GM11168 (cell line): ENCODE measurements around the gene WNT16.

Experiments
- in situ Hi-C: fragments of 300-500 bp; cut with MboI; formaldehyde crosslinking; loops from one replicate; pipeline ENCODE4 v1.12.0; 2022; ENCODE audit warnings: low sequenced_read_pairs; ENCODE audit not compliant: unreplicated experiment

Gene WNT16

DNA sequence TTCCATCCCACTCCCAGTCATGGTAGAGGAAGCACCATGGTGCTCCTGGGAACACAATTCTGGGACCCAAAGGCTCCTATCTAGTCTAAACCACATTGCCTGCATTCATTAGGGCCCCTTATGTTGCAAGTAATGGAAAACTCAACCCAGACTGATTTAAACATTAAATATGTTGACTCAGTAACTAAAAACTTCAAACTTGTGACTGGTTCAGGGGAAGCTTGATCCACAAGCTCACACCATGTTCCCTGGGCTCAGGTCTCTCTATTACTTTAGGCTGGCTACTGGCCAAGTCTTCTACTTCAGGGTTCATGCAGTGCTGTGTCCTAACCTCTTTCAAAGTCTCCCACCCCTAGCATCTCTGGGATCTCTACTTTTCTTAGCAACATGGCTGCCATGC lies 13.1 kb downstream of the WNT16 start:
- in situ Hi-C loops: no loop called here

DNA sequence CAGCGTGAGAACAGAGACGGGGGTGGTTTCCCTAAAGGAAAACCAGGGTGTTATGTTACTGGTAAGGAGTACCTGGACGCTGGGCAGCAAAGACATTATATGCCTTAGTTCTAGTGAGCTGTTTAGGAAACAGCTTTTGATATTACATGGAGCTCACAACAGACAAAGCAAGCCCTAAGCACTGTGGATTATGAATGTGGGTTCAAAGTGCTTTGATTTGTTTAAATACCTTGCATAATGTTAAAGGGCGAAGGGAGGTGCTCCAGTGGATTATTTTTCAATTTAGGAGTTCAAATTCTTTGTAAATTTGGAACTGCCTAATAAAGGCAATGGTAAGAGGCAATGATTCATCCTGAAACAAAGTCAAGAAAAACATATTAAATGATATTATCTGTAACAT lies 13.8 kb downstream of the WNT16 start:
- in situ Hi-C loops: no loop called here

DNA sequence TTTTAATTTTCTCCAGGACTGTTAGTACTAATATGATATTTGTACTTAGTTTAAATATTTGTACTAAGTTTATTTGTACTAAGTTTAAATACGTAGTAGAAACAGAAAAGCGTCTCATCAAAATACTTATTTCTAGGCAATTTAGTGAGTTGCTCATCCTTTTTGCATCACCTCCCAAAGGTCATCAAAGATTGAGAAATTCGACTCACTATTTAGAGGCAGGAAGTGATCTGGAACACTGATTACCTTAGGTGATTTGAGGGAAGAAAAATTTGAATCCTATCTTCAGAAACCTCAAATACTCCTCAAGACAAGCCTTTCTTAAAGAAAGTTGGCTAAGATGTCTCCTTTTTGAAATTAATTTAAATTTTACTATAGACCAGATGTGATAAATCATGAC lies 14.5 kb downstream of the WNT16 start:
- in situ Hi-C loops: no loop called here

DNA sequence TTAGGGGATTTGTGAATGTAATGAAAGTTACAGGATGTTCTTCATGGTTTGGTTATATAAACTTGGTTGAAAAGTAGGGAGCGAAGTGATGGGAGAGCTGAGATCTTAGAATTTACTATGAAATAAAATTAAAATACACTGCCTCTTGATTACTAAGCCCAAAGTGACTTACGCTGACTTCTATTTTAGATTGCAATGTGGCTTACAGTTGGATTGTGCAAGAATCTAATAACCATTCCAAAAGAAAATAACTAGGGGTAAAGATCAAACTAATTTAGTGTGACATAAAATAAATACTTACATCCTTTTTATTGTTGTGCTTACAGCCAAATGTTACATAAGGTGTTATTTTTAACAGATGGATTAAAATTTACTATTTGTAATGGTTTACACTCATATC lies 15.3 kb downstream of the WNT16 start:
- in situ Hi-C loops: no loop called here

DNA sequence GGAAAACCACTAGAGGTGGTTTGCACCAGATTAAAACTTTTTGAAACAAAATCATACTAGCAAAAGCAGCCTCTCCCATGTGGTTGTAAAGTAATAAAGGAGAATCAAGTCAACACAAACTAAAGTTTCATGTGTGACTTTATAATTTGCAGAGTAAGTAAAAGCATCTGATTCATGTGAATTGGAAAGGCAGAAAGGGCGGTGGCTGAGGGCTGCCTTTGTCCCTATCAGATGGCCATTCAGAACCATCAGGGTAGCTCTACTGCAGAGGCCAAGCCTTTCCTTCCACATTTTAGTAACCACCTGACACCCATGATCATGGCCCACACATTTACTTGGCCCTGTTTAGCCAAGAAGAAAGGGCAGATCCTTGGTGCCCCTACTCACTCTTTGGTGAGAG lies 15.7 kb downstream of the WNT16 start:
- in situ Hi-C loops: no loop called here

DNA sequence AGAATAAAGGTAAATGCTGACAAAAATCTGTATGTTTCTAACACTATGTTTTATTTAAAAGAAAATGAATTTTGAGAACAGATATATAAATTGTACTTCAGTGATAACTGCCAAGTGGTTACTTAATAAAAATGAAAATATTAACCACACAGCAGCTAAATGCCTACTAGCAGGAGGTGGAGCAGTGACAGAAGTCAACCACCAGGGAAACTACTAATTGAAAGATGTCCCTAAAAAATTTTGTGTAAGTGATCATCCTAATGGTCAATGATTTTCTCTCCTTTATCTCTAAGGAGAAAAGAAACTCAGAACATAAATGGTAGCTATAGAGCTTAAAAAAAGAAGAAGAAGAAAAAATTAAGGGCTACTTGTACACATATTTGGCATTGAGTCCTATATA lies 22.9 kb downstream of the WNT16 start:
- in situ Hi-C loops: loop anchor here (25.0 kb wide), 1 partner anchor 364 kb away; the partner anchor contains the start of gene CPED1

DNA sequence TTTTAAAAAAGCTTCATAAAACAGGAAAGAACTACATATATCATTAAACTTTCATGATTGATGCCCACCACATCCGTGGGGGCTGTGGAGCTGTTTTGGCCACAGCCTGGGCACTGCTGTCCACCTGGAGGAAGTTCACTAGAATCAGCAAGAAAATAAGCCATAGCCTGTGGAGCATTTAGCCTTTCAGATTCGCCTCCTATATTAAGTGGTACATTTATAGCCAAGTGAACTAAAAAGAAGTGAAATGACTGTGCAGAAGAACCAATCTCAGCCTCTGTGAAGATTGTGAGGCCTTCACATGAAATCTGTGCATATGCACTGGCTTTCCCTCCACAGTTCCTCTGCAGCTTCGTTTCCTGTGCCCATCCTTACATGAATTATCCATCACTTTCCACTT lies 23.5 kb downstream of the WNT16 start:
- in situ Hi-C loops: loop anchor here (25.0 kb wide), 1 partner anchor 365 kb away; the partner anchor contains the start of gene CPED1

DNA sequence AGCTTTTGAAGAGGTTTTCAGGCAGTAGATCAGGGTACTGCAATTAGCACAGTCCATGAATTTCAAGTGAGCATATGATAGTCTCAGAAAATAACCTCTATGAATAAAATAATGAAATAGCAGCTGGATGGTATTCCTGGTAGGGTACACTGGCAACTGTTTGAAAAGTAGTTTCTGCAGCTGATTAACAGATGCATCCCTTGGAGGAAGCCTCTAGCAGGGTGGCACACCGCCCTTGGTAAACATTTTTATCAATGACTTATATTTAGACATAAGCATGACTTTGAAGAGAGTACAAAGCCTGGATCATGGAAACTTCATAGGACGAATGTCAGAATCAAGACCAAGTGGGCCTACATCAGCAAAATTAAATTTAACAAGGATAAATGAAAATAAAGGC lies 26.8 kb downstream of the WNT16 start:
- in situ Hi-C loops: loop anchor here (25.0 kb wide), 1 partner anchor 368 kb away; the partner anchor contains the start of gene CPED1

DNA sequence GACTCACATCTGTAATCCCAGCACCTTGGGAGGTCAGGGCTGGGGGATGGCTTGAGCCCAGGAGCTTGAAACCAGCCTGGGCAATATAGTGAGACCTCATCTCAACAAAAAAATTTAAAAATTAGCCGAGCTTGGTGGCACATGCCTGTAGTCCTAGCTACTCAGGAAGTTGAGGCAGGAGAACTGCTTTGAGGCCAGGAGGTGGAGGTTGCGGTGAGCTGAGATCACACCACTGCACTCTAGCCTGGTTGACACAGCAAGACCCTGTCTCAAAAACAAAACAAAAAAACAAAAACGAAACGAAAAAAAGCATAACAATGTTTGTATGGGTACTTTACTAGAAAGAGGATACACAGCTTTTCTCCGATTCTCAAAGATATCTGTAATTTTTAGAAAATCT lies 31.8 kb downstream of the WNT16 start:
- in situ Hi-C loops: loop anchor here (25.0 kb wide), 1 partner anchor 373 kb away; the partner anchor contains the start of gene CPED1

DNA sequence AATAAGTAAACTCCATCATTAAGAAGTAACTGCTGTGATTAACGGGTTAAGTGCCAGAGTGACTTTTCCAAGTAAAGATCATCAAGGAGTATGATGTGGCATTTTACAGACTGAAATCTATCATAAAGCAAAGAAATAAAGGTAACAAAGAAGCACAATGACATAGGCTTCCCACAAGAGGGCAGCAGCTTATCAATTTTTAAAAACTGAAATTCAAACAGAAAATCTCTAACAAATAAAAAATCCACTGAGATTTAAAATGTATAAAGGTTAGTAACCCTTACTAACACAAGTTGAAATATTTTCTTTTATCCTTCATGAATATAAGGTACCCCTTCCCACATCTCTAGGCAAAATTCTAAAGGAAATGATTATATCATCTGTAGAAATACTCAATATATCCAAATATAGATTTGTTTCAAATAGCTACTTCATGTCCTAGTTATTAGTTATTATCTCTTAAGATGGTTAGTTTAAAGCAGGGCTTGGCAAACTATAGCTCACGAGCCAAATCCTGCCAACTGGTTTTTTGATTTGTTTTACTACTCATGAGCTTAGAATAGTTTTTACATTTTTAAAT lies 38.1 kb downstream of the WNT16 start:
- in situ Hi-C loops: loop anchor here (5.0 to 25.0 kb wide), 2 partner anchors 180 to 380 kb away; partner anchors contain the start of gene CPED1

DNA sequence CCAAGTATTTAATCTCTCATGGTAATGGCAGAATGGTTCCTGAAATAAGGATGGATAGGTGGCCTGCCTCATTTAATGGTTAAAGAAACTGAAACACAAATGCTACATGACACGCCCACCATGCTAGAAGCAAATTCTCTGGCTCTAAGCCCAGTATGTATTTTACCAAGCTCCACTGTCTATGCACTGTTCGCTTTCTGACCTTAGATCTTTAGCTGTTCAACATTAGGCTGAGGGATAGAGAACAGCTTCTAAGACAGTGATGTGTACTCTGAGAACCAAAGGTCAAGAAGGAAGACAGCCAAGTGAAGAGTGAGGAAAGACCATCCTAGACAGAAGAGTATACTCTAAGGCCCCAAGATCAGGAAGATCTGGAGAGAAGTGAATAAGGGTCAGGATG lies 40.7 kb downstream of the WNT16 start:
- in situ Hi-C loops: loop anchor here (5.0 to 25.0 kb wide), 2 partner anchors 178 to 382 kb away; partner anchors contain the start of gene CPED1

DNA sequence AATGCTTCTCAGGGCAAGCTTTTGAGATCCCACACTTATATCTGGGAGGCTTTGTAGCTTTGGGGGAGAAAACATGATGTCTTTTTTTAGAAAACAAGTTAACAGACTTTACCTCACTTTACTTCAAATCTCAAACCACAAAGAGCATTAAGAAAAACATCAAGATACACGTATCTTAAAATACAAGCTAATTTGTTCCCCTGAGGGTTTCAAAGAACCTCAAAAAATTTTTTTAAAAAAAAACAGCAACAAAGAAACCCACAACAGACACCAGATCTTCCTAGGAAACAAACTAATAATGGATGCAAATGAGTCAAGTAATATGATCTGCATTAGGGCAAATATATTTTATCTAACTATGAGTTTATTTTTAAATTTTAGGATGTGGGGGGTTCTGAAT lies 42.6 kb downstream of the WNT16 start:
- in situ Hi-C loops: loop anchor here (25.0 kb wide), 1 partner anchor 384 kb away; the partner anchor contains the start of gene CPED1

DNA sequence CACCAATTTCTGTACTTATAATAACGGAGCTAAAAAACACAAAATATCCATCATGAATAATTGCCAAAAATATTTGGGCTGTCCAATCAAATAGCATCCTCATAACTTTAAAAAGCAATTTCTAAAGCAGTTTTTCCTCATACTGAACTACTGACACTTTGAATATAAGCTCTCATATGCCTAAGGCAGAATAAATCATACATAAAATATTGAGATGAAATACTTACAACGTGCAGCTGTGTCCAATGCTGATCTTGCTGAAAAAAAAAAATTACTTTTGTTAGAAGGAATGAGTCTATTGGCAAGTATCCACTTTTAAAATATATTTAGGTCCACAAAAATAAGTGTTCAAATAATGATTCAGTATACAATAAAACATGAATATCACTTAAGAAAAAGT lies 43.1 kb downstream of the WNT16 start:
- in situ Hi-C loops: loop anchor here (25.0 kb wide), 1 partner anchor 385 kb away; the partner anchor contains the start of gene CPED1

DNA sequence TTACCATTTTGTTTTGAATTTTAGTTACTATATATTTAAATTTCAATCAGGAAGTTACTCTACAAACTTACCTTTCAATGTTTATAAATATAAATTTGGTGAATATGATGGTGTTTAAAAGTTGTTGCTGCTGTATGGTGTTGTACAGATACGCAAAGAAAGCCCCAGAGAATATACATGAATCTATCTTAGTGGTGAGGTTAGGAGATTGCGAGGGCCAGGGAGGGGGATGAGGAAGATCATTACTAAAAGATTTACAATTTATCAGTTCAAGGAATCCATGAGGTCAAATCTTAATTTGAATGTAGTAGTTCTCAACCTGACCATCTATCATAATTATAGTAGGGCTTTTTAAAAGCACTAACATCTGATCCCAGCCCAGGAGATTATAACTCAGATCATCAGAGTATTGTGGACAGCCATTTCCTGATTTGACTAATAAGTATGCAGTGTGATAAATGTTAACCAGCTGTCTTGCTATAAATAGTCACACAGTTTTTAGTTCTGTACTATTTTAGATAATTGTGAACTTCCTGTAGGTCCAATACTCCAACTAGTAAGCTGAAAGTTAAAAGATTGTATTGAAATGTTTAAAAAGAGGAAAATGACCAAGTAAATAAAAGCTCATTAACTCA lies 43.7 kb downstream of the WNT16 start:
- in situ Hi-C loops: loop anchor here (25.0 kb wide), 1 partner anchor 385 kb away; the partner anchor contains the start of gene CPED1

DNA sequence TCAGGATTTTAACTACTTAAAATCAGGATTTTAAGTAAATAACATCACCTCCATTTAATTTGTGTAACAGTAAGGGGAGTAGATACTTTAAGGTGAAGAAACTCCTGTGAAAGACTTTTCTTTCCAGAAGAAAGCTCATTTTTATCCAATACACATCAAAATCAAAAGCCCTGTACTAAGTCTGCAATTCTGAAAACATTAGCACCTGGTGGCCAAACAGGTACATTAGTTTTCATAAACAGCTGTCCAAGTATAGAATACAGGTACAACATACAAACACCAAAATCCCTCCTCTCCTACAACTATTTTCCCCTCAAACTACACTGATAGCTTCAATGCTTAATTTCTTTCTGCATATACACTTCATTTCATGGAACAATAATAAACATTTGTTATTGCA lies 44.4 kb downstream of the WNT16 start:
- in situ Hi-C loops: loop anchor here (25.0 kb wide), 1 partner anchor 386 kb away; the partner anchor contains the start of gene CPED1

DNA sequence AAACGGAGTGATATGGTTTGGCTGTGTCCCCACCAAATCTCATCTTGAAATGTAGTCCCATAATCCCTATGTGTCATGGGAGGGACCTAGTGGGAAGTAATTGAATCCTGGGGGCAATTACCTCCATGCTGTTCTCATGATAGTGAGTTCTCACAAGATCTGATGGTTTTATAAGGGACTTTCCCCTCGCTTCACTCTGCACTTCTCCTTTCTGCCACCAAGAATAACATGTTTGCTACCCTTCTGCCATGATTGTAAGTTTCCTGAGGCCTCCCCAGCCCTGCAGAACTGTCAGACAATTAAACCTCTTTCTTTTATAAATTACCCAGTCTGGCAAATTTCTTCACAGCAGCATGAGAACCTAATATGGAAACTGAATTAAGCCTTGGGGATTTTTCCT lies 48.2 kb downstream of the WNT16 start:
- in situ Hi-C loops: no loop called here

DNA sequence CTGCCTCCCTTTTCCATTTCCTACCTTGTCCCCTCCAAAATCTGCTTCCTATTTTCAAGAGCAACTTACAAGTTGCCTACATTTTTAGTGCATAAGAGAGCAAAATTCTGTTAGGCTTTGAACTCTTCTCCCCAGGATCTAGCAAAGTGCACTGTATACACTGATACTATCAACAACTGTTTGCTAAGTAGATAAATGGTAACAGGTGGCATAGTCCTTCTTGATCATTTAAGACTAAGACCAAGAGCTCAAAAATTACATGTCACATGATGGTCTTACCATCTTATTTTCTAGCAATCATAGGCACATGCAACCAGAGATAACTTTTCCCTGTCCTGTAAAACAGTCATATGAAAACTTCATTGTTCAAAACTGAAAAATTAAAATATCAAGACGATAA lies 51.1 kb downstream of the WNT16 start:
- in situ Hi-C loops: no loop called here

DNA sequence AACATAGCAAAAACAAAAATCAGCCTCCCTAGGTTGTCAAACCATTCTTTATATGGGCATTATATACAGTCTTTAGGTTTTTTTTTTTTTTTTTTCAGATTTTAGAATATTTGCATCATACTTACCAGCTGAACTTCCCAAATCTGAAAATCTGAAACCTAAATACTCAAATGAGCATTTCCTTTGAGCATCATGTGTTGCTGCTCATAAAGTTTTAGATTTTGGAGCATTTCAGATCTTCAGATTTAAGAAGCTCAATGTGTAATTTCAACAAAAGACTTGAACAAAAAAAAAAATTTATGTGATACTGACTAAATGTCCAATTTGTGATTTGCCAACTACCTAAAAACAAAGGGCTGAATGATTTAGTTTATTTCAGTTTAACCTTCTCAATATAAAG lies 53.7 kb downstream of the WNT16 start:
- in situ Hi-C loops: no loop called here

DNA sequence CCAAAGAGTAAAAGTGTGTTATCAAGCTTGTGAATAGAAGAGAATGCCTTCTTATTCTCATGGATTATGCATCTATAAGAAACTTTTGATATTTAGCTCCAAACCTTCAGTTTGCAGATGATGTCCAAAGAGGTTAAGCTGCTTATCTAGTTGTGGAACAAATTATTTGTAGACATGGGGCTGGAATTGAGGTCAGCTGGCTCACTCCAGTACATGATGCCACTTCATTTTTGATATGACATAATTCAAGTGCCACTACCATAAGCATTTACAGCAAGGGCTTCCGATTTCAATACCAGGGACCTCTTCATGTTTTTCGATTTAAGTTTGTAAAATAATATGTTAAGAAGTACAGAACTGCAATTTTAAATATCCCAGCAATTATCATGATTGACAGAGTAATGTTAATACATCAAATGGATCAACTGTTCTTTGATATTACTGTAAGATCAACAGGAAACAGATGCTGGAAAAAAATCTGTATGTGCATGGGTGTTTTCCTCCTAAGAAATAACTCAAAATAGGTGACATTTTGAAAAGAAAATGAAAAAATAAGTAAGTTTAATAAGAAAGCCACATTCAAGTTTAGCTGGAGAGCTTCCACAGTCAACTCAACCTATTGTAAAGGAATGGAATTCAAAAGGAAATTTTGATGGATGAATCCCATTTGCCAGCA lies 54.6 kb downstream of the WNT16 start:
- in situ Hi-C loops: no loop called here

DNA sequence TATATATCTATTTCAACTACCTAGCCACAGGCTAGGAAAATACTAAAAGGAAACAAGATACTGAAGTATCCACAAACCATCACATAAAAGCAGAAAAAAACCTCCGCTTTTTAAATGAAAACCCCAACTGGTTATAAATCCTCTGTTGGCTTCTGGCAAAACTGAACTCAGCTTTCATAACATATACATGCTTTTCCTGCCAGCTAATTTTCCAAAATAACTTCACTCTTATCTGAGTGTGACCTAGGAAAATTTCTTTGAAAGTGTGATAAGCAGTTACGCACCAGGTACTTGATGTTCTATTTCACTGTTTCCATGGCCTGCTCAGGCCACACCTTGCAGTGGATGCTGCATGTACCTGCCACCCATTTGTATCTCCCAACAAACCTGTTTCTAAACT lies 55.5 kb downstream of the WNT16 start:
- in situ Hi-C loops: no loop called here
